Gastrocnemius medialis (tissue), 4 donors: ENCODE data around the gene MYO1D. TPM values are rescaled to one million over a fixed set of nuclear protein-coding genes. Genes with fewer than 3 reads are reported as not detected.
A peak's percentile ranks its signal among the peaks of the same experiment; 100 is the strongest.
"Not testable (repeated sequence)": the region's sequence is repeated elsewhere in the genome, so short reads cannot be mapped to it uniquely, and the experiment has no call there.

Source experiments
- ATAC-seq, 2 donors: fragments of 150-250 bp; one replicate each; pipeline ENCODE4 v1.9.1; 2016
- DNase-seq, 2 donors: peaks; one replicate each; pipeline ENCODE4 v3.0.0-alpha.2; 2019
- H3K27ac ChIP-seq, 4 donors: fragments of 200-600 bp; sonication (generic); 1 replicate in 1 of 4; 2 replicates in 3 of 4; pipeline ENCODE4 v1.5.1; 2016 to 2018; ENCODE audit warnings: mild to moderate bottlenecking in 2 of 4, moderate library complexity in 1 of 4
- H3K27me3 ChIP-seq, 3 donors: fragments of 200-600 bp; sonication (generic) in 2 of 3; 1 replicate in 1 of 3; 2 replicates in 2 of 3; pipeline versions ENCODE4 v1.5.1 to v1.6.0; 2016 to 2019; ENCODE audit warnings: mild to moderate bottlenecking in 1 of 3, moderate library complexity in 1 of 3
- H3K36me3 ChIP-seq, 2 donors: fragments of 200-600 bp; sonication (generic) in 1 of 2; one replicate each; pipeline ENCODE4 v1.5.1; 2017 to 2018
- H3K4me1 ChIP-seq, 2 donors: fragments of 200-600 bp; sonication (generic) in 1 of 2; one replicate each; pipeline ENCODE4 v1.5.1; 2016 to 2017; ENCODE audit warnings: mild to moderate bottlenecking in 2 of 2
- H3K4me3 ChIP-seq, 4 donors: fragments of 200-600 bp; sonication (generic) in 3 of 4; 1 replicate in 1 of 4; 2 replicates in 3 of 4; pipeline ENCODE4 v1.5.1; 2016 to 2019; ENCODE audit warnings: mild to moderate bottlenecking in 2 of 4
- H3K9me3 ChIP-seq, 3 donors: fragments of 200-600 bp; sonication (generic) in 2 of 3; 1 replicate in 1 of 3; 2 replicates in 2 of 3; pipeline ENCODE4 v1.5.1; 2016 to 2019
- CTCF ChIP-seq, 5 experiments: fragments of 450-650 bp in 3 of 5; fragments of 200-600 bp in 2 of 5; sonication (generic) in 2 of 5; IDR thresholded peaks in 4 of 5; conservative IDR thresholded peaks in 1 of 5; 1 replicate in 4 of 5; 2 replicates in 1 of 5; pipeline ENCODE4 v1.5.1; 2016 to 2019; ENCODE audit warnings: antibody characterized with exemption in 5 of 5, mild to moderate bottlenecking in 3 of 5, moderate library complexity in 3 of 5
- POLR2A ChIP-seq, 2 donors: fragments of 450-650 bp; IDR thresholded peaks; one replicate each; pipeline ENCODE4 v1.6.1; 2017; ENCODE audit warnings: antibody characterized with exemption in 2 of 2, mild to moderate bottlenecking in 2 of 2, moderate library complexity in 2 of 2
- in situ Hi-C, 4 donors: fragments of 200-750 bp; cut with MboI; loops; one replicate each; pipeline versions ENCODE4 v1.15.0 to v1.8.0; 2017; ENCODE audit warnings: low sequenced_read_pairs in 4 of 4
- intact Hi-C: fragments of 100-400 bp; cut with DNase I; formaldehyde crosslinking; loops from one replicate; pipeline ENCODE4 v1.15.1; 2023; ENCODE audit warnings: low total_unique reads
- total RNA-seq, 4 donors: library from RNA; depleted of rRNA; stranded (reverse); fragments of >200 nt; gene quantifications; one replicate each; pipeline versions ENCODE4 v1.1.0 to v1.2.3, GENCODE V29; 2016

Gene MYO1D
- total RNA-seq, 4 donors from 2014 or later = 5.8 to 20.1 (median 7.8) TPM

- Histone ChIP-seq H3K27ac (no peak overlapping the region), H3K4me3 (no peak overlapping the region), H3K36me3 (peaks cover 0 to 73% of the 10 kb centered on the region in 2 donors), H3K27me3 (no peaks in the 10 kb centered on the region), H3K9me3 (no peaks in the 10 kb centered on the region), H3K4me1 (peaks cover 0 to 4% of the 10 kb centered on the region in 2 donors)
- DNase-seq (no peak), ATAC-seq (no peak)
- in situ Hi-C loops = loop anchor here in 1 of 4 donors (25.0 kb wide), 1 partner anchor 304 kb away; no protein-coding TSS in a partner anchor
- intact Hi-C loops = no loop called here
- TF ChIP-seq CTCF (IDR thresholded peaks at IDR 0.05 in 4 of 5, conservative IDR thresholded peaks at IDR 0.05 in 1 of 5) (no peak), POLR2A (IDR thresholded peaks at IDR 0.05) (no peak)
Measured at GRCh38 chr17:32458371-32458770, 418.6 kb downstream of the MYO1D start.

GRCh38 chr17:32453370-32453769, 423.6 kb downstream of the MYO1D start:
- intact Hi-C loops = no loop called here
- ATAC-seq (no peak), DNase-seq (no peak)
- in situ Hi-C loops = loop anchor here in 1 of 4 donors (25.0 kb wide), 1 partner anchor 309 kb away; no protein-coding TSS in a partner anchor
- Histone ChIP-seq H3K4me1 (peaks cover 9 to 16% of the 10 kb centered on the region in 2 donors), H3K9me3 (no peaks in the 10 kb centered on the region), H3K36me3 (peaks cover 0 to 96% of the 10 kb centered on the region in 2 donors), H3K4me3 (no peak overlapping the region), H3K27ac (no peak overlapping the region), H3K27me3 (no peaks in the 10 kb centered on the region)
- TF ChIP-seq CTCF (IDR thresholded peaks at IDR 0.05 in 4 of 5, conservative IDR thresholded peaks at IDR 0.05 in 1 of 5) = no peak
- TF ChIP-seq POLR2A (IDR thresholded peaks at IDR 0.05) = no peak

GRCh38 chr17:32452281-32452680, 424.6 kb downstream of the MYO1D start:
- Histone ChIP-seq H3K27me3 (no peaks in the 10 kb centered on the region), H3K36me3 (peaks cover 0 to 98% of the 10 kb centered on the region in 2 donors), H3K27ac (peak overlapping the region in 1 of 4 donors; percentile 2), H3K9me3 (no peaks in the 10 kb centered on the region), H3K4me3 (no peak overlapping the region), H3K4me1 (peaks cover 14 to 23% of the 10 kb centered on the region in 2 donors)
- TF ChIP-seq CTCF (IDR thresholded peaks at IDR 0.05 in 4 of 5, conservative IDR thresholded peaks at IDR 0.05 in 1 of 5) (no peak), POLR2A (IDR thresholded peaks at IDR 0.05) (no peak)
- in situ Hi-C loops = loop anchor here in 1 of 4 donors (25.0 kb wide), 1 partner anchor 310 kb away; no protein-coding TSS in a partner anchor
- ATAC-seq = no peak
- DNase-seq = no peak
- intact Hi-C loops = no loop called here

GRCh38 chr17:32451879-32452278, 425.0 kb downstream of the MYO1D start:
- TF ChIP-seq POLR2A (IDR thresholded peaks at IDR 0.05) = no peak
- no peak for TF ChIP-seq CTCF (IDR thresholded peaks at IDR 0.05 in 4 of 5, conservative IDR thresholded peaks at IDR 0.05 in 1 of 5)
- H3K27ac ChIP-seq = peak overlapping the region in 1 of 4 donors; percentile 2
- no peak overlapping the region for H3K4me3 ChIP-seq
- DNase-seq (no peak), ATAC-seq (no peak)
- in situ Hi-C loops (loop anchor here in 1 of 4 donors (25.0 kb wide), 1 partner anchor 310 kb away; no protein-coding TSS in a partner anchor), intact Hi-C loops (no loop called here)
- peaks cover 0 to 98% of the 10 kb centered on the region in 2 donors for H3K36me3 ChIP-seq
- H3K9me3 ChIP-seq = no peaks in the 10 kb centered on the region
- peaks cover 18 to 27% of the 10 kb centered on the region in 2 donors for H3K4me1 ChIP-seq
- H3K27me3 ChIP-seq = no peaks in the 10 kb centered on the region

GRCh38 chr17:32450379-32450778, 426.5 kb downstream of the MYO1D start:
- in situ Hi-C loops = loop anchor here in 1 of 4 donors (25.0 kb wide), 1 partner anchor 312 kb away; no protein-coding TSS in a partner anchor
- H3K4me1 ChIP-seq = peaks cover 32 to 41% of the 10 kb centered on the region in 2 donors
- DNase-seq, H3K27me3 ChIP-seq, intact Hi-C loops, H3K9me3 ChIP-seq, H3K4me3 ChIP-seq, ATAC-seq, H3K27ac ChIP-seq: not testable (repeated sequence)
- H3K36me3 ChIP-seq = peaks cover 0 to 86% of the 10 kb centered on the region in 2 donors
